ENCODE measurements around the gene EEFSEC.

DNA sequence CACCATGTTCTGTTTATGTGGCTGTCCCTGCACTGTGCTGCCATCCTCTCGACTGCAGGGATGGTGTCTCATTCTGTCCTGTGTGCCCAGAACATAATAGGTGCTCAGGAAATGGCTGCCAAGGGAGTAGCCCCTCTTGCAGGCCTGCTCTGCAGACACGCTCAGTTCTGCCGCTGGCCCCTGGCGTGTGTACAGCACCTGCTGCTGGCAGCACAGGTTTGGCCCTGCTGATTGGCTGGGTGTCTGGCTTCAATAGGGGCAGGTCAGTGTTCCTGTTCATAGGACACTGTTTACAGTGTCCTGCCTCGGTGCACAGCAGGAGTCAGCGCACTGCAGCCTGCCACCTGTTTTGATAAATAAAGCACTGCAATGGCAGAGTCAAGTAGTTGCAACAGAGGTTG lies 166.5 kb downstream of the EEFSEC start:
- no peak for TF ChIP-seq CTCF (IDR thresholded peaks at IDR 0.05; ENCODE audit: low read length)
- TF ChIP-seq EZH2 (optimal IDR thresholded peaks at IDR 0.05; ENCODE audit: low read depth, low read length): no peak

Measured in MM.1S (cell line).